H9 (cell line): ENCODE measurements around the gene SORCS2. TPM values are rescaled to one million over a fixed set of nuclear protein-coding genes. Genes with fewer than 3 reads are reported as not detected.

Experiments
- DNase-seq: peaks from one replicate; pipeline ENCODE4 v3.0.0-alpha.2; 2017
- H2AFZ ChIP-seq: one replicate; pipeline ENCODE4 v1.6.1; 2013; ENCODE audit warnings: mild to moderate bottlenecking, low read length, control low read depth, moderate library complexity
- H2AK5ac ChIP-seq: 2 replicates; pipeline ENCODE4 v1.6.1; 2013; ENCODE audit warnings: low read length, control low read depth, mixed read lengths; ENCODE audit not compliant: insufficient read length
- H2BK120ac ChIP-seq: one replicate; pipeline ENCODE4 v1.6.1; 2013; ENCODE audit warnings: low read depth, mild to moderate bottlenecking, low read length, control low read depth, inconsistent platforms; ENCODE audit not compliant: poor library complexity, severe bottlenecking
- H2BK12ac ChIP-seq: 2 replicates; pipeline ENCODE4 v1.6.1; 2013; ENCODE audit warnings: low read length, control low read depth, mixed read lengths, low read depth; ENCODE audit not compliant: insufficient read length
- H2BK15ac ChIP-seq: 2 replicates; pipeline ENCODE4 v1.6.1; 2013; ENCODE audit warnings: low read depth, low read length, control low read depth
- H2BK20ac ChIP-seq: one replicate; pipeline ENCODE4 v1.6.1; 2013; ENCODE audit warnings: low read depth, mild to moderate bottlenecking, low read length, control low read depth, inconsistent platforms; ENCODE audit not compliant: poor library complexity, severe bottlenecking
- H2BK5ac ChIP-seq: 2 replicates; pipeline ENCODE4 v1.6.1; 2013; ENCODE audit warnings: low read length, control low read depth, mixed read lengths; ENCODE audit not compliant: insufficient read length
- H3K14ac ChIP-seq: 2 replicates; pipeline ENCODE4 v1.6.1; 2013; ENCODE audit warnings: low read length, control low read depth; ENCODE audit not compliant: insufficient read depth
- H3K18ac ChIP-seq: 2 replicates; pipeline ENCODE4 v1.6.1; 2013; ENCODE audit warnings: low read depth, mild to moderate bottlenecking, mixed read lengths, low read length, control low read depth; ENCODE audit not compliant: insufficient read length
- H3K23ac ChIP-seq: 2 replicates; pipeline ENCODE4 v1.6.1; 2013; ENCODE audit warnings: low read length, control low read depth, mixed read lengths, low read depth; ENCODE audit not compliant: insufficient read length
- H3K23me2 ChIP-seq: 2 replicates; pipeline ENCODE4 v1.6.1; 2013; ENCODE audit warnings: low read depth, mild to moderate bottlenecking, mixed read lengths, low read length, control low read depth; ENCODE audit not compliant: insufficient read length, poor library complexity, severe bottlenecking
- H3K27ac ChIP-seq: 2 replicates; pipeline ENCODE4 v1.5.1; 2013; ENCODE audit warnings: low read length, control low read depth, mixed read lengths, low read depth; ENCODE audit not compliant: insufficient read length
- H3K27me3 ChIP-seq: 2 replicates; pipeline ENCODE4 v1.6.1; 2013; ENCODE audit warnings: low read length, control low read depth, inconsistent platforms; ENCODE audit not compliant: insufficient read depth
- H3K4ac ChIP-seq: 2 replicates; pipeline ENCODE4 v1.6.1; 2013; ENCODE audit warnings: low read depth, mild to moderate bottlenecking, control low read depth, inconsistent platforms, low read length, moderate library complexity
- H3K4me1 ChIP-seq: 2 replicates; pipeline ENCODE4 v1.6.1; 2013; ENCODE audit warnings: low read length, control low read depth, inconsistent platforms; ENCODE audit not compliant: insufficient read depth
- H3K4me2 ChIP-seq: 2 replicates; pipeline ENCODE4 v1.6.1; 2013; ENCODE audit warnings: low read length, control low read depth, mixed read lengths; ENCODE audit not compliant: insufficient read length, insufficient read depth
- H3K56ac ChIP-seq: 2 replicates; pipeline ENCODE4 v1.6.1; 2013; ENCODE audit warnings: low read depth, mild to moderate bottlenecking, mixed read lengths, low read length, control low read depth; ENCODE audit not compliant: insufficient read length
- H3K79me1 ChIP-seq: 2 replicates; pipeline ENCODE4 v1.6.1; 2013; ENCODE audit warnings: low read depth, mild to moderate bottlenecking, moderate library complexity, low read length, control low read depth, inconsistent platforms; ENCODE audit not compliant: insufficient read depth, poor library complexity, severe bottlenecking
- H3K79me2 ChIP-seq: 2 replicates; pipeline ENCODE4 v1.6.1; 2013; ENCODE audit warnings: low read length, control low read depth, inconsistent platforms; ENCODE audit not compliant: insufficient read depth
- H3K9ac ChIP-seq: 2 replicates; pipeline ENCODE4 v1.6.1; 2013; ENCODE audit warnings: low read length, control low read depth, mixed read lengths; ENCODE audit not compliant: insufficient read length; ENCODE audit errors: extremely low read depth
- H3K9me3 ChIP-seq: one replicate; pipeline ENCODE4 v1.6.1; 2013; ENCODE audit warnings: low read depth, low read length, inconsistent platforms; ENCODE audit not compliant: control insufficient read depth
- H3T11ph ChIP-seq: one replicate; pipeline ENCODE4 v1.6.1; 2013; ENCODE audit warnings: mild to moderate bottlenecking, low read length, control low read depth, inconsistent platforms
- H4K20me1 ChIP-seq: one replicate; pipeline ENCODE4 v1.6.1; 2013; ENCODE audit not compliant: control insufficient read depth, insufficient read length, insufficient read depth
- H4K5ac ChIP-seq: 2 replicates; pipeline ENCODE4 v1.6.1; 2013; ENCODE audit warnings: low read depth, mild to moderate bottlenecking, mixed read lengths, low read length, control low read depth; ENCODE audit not compliant: insufficient read length
- H4K8ac ChIP-seq: replicated peaks from 2 replicates; pipeline ENCODE4 v1.6.1; 2013; ENCODE audit warnings: low read length, control low read depth, mixed read lengths, low read depth; ENCODE audit not compliant: insufficient read length
- H4K91ac ChIP-seq: 2 replicates; pipeline ENCODE4 v1.6.1; 2013; ENCODE audit warnings: low read depth, mild to moderate bottlenecking, moderate library complexity, mixed read lengths, low read length, control low read depth; ENCODE audit not compliant: insufficient read length
- H3K27ac Mint-ChIP-seq, 3 experiments: 2 replicates in 2 of 3; 3 replicates in 1 of 3; pipeline ENCODE4 v1.8.0; 2020 to 2021; ENCODE audit warnings: mixed read lengths in 3 of 3, mild to moderate bottlenecking in 1 of 3, moderate library complexity in 1 of 3
- H3K27me3 Mint-ChIP-seq: 2 replicates; pipeline ENCODE4 v1.8.0; 2021; ENCODE audit warnings: low read depth, mild to moderate bottlenecking, moderate library complexity, mixed read lengths
- H3K36me3 Mint-ChIP-seq, 3 experiments: 2 replicates in 2 of 3; 3 replicates in 1 of 3; pipeline ENCODE4 v1.8.0; 2020 to 2021; ENCODE audit warnings: low read depth in 3 of 3, mixed read lengths in 3 of 3; ENCODE audit not compliant: insufficient read depth in 1 of 3
- H3K4me1 Mint-ChIP-seq, 2 experiments: 2 replicates each; pipeline ENCODE4 v1.8.0; 2020; ENCODE audit warnings: mixed read lengths in 2 of 2
- H3K4me3 Mint-ChIP-seq, 2 experiments: 2 replicates in 1 of 2; 3 replicates in 1 of 2; pipeline ENCODE4 v1.8.0; 2020 to 2021; ENCODE audit warnings: mild to moderate bottlenecking in 2 of 2, mixed read lengths in 2 of 2, moderate library complexity in 1 of 2
- H3K9me3 Mint-ChIP-seq, 2 experiments: 2 replicates in 1 of 2; 3 replicates in 1 of 2; pipeline ENCODE4 v1.8.0; 2020; ENCODE audit warnings: mild to moderate bottlenecking in 2 of 2, mixed read lengths in 2 of 2, moderate library complexity in 1 of 2
- CTCF ChIP-seq: fragments of 200-600 bp; sonication (generic); conservative IDR thresholded peaks from 3 replicates; pipeline ENCODE4 v1.8.0; 2021; ENCODE audit warnings: antibody characterized with exemption, mild to moderate bottlenecking
- WGBS: extraction: QIAGEN DNeasy Blood & Tissue Kit; methylation state at CpG from one replicate; pipeline ENCODE4 v1.1.7; 2013; ENCODE audit warnings: missing lambda C conversion rate, low lambda C conversion rate, mixed read lengths; ENCODE audit not compliant: insufficient read length; ENCODE audit errors: extremely low coverage; 5-methylcytosine and 5-hydroxymethylcytosine counted together
- total RNA-seq: library from RNA; stranded (reverse); gene quantifications from 2 replicates; pipeline ENCODE4 v1.2.1, GENCODE V29; 2021

The SORCS2 gene
- total RNA-seq, 1 experiment from 2014 or later: 0.57 TPM

DNA sequence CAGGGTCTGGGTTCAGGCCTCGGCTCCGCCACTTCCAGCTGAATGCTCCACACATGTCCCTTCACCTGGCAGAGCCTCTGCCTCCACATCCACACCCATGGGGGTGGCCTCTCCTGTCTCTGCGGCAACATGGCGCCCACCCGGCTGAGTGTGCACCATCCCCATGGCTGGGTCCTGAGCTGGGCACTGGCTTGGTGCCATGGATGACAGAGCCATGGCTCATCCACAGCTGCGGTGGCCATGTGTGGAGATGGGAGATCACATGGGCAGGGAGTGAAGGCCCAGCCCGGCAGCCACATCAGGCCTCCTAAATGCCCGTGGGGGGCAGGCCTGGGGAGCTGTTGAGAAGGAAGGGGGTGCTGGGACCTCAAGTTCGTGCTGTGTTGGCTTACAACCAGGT is 533.6 kb downstream of the SORCS2 start:
- no peak for DNase-seq
- no peak overlapping the region for H2AFZ ChIP-seq
- H4K8ac ChIP-seq: no peak overlapping the region
- H3K36me3 Mint-ChIP-seq: peaks cover 0 to 8% (median 3%) of the 10 kb centered on the region in 3 experiments; a peak in 2 of 7 replicates
- no peaks in the 10 kb centered on the region for H3K27me3 ChIP-seq
- no peaks in the 10 kb centered on the region for H3K4me1 Mint-ChIP-seq
- no peak overlapping the region for H3T11ph ChIP-seq
- no peak overlapping the region for H2BK15ac ChIP-seq
- no peak overlapping the region for H2BK20ac ChIP-seq
- H3K79me2 ChIP-seq: no peaks in the 10 kb centered on the region
- H4K5ac ChIP-seq: no peak overlapping the region
- H3K23me2 ChIP-seq: no peaks in the 10 kb centered on the region
- no peak overlapping the region for H3K18ac ChIP-seq
- no peaks in the 10 kb centered on the region for H3K9me3 ChIP-seq
- peaks cover 8 to 9% of the 10 kb centered on the region in 2 experiments; a peak in 4 of 5 replicates for H3K9me3 Mint-ChIP-seq
- no peak overlapping the region for H4K91ac ChIP-seq
- H3K4ac ChIP-seq: no peak overlapping the region
- H3K79me1 ChIP-seq: no peaks in the 10 kb centered on the region
- H4K20me1 ChIP-seq: no peaks in the 10 kb centered on the region
- no peak overlapping the region for H3K27ac Mint-ChIP-seq
- no peak overlapping the region for H3K27ac ChIP-seq
- no peak overlapping the region for H2BK12ac ChIP-seq
- no peak overlapping the region for H3K9ac ChIP-seq
- peaks cover 8% of the 10 kb centered on the region; the same call in 1 of the 2 replicates for H3K27me3 Mint-ChIP-seq
- H2AK5ac ChIP-seq: no peak overlapping the region
- no peak overlapping the region for H2BK120ac ChIP-seq
- no peak overlapping the region for H3K4me3 Mint-ChIP-seq
- H3K23ac ChIP-seq: no peak overlapping the region
- WGBS: no CpG with 5 or more reads among the region's 9 CpGs
- H3K4me2 ChIP-seq: no peak overlapping the region
- H2BK5ac ChIP-seq: no peak overlapping the region
- no peaks in the 10 kb centered on the region for H3K4me1 ChIP-seq
- TF ChIP-seq CTCF: no peak
- H3K56ac ChIP-seq: no peak overlapping the region
- no peak overlapping the region; the same call in 1 of the 2 replicates for H3K14ac ChIP-seq
